Neuronal stem cell (in vitro differentiated cells): ENCODE results near the gene RASAL2.

Source experiments
- DNase-seq: peaks from one replicate; pipeline ENCODE4 v3.0.0-alpha.2; 2013; ENCODE audit warnings: low spot score
- H2AFZ ChIP-seq: one replicate; pipeline ENCODE4 v1.6.1; 2013; ENCODE audit warnings: mild to moderate bottlenecking, low read length, inconsistent platforms
- H2AK5ac ChIP-seq: 2 replicates; pipeline ENCODE4 v1.6.1; 2013; ENCODE audit warnings: low read depth, mild to moderate bottlenecking, inconsistent platforms, low read length, moderate library complexity, mixed read lengths
- H2BK120ac ChIP-seq: 2 replicates; pipeline ENCODE4 v1.6.1; 2013; ENCODE audit warnings: low read depth, mild to moderate bottlenecking, inconsistent platforms, low read length, moderate library complexity, mixed read lengths
- H2BK12ac ChIP-seq: one replicate; pipeline ENCODE4 v1.6.1; 2013; ENCODE audit warnings: low read length, inconsistent platforms
- H2BK15ac ChIP-seq: 2 replicates; pipeline ENCODE4 v1.6.1; 2013; ENCODE audit warnings: mild to moderate bottlenecking, low read length, inconsistent platforms, mixed read lengths
- H2BK5ac ChIP-seq: one replicate; pipeline ENCODE4 v1.6.1; 2013; ENCODE audit warnings: inconsistent platforms, mild to moderate bottlenecking, low read length, moderate library complexity
- H3K14ac ChIP-seq: one replicate; pipeline ENCODE4 v1.6.1; 2013; ENCODE audit warnings: low read length, inconsistent platforms
- H3K18ac ChIP-seq: 2 replicates; pipeline ENCODE4 v1.6.1; 2013; ENCODE audit warnings: low read length, inconsistent platforms
- H3K23ac ChIP-seq: 2 replicates; pipeline ENCODE4 v1.6.1; 2013; ENCODE audit warnings: low read depth, mild to moderate bottlenecking, mixed read lengths, low read length, inconsistent platforms; ENCODE audit not compliant: poor library complexity
- H3K27ac ChIP-seq: replicated peaks from 3 replicates; pipeline ENCODE4 v1.5.1; 2013; ENCODE audit warnings: low read length, inconsistent platforms
- H3K27me3 ChIP-seq, 3 experiments: 2 replicates each; pipeline ENCODE4 v1.6.1; 2013; ENCODE audit warnings: low read length in 3 of 3, mild to moderate bottlenecking in 2 of 3, inconsistent platforms in 1 of 3, low read depth in 1 of 3, mixed read lengths in 1 of 3, moderate library complexity in 1 of 3; ENCODE audit not compliant: control insufficient read depth in 3 of 3, insufficient read depth in 3 of 3
- H3K36me3 ChIP-seq, 2 donors: replicated peaks in 1 of 2; 2 replicates each; pipeline ENCODE4 v1.6.1; 2013; ENCODE audit warnings: low read length in 2 of 2; ENCODE audit not compliant: control insufficient read depth in 2 of 2, insufficient read depth in 2 of 2
- H3K4ac ChIP-seq: 2 replicates; pipeline ENCODE4 v1.6.1; 2013; ENCODE audit warnings: inconsistent platforms, mild to moderate bottlenecking, low read length, moderate library complexity
- H3K4me1 ChIP-seq, 2 donors: 1 replicate in 1 of 2; 2 replicates in 1 of 2; pipeline ENCODE4 v1.6.1; 2013; ENCODE audit warnings: low read length in 2 of 2, low read depth in 1 of 2; ENCODE audit not compliant: control insufficient read depth in 2 of 2, insufficient read depth in 1 of 2
- H3K4me2 ChIP-seq: one replicate; pipeline ENCODE4 v1.6.1; 2013; ENCODE audit warnings: mild to moderate bottlenecking, low read length, inconsistent platforms; ENCODE audit not compliant: insufficient read depth, poor library complexity, severe bottlenecking
- H3K4me3 ChIP-seq, 2 donors: 2 replicates each; pipeline ENCODE4 v1.5.1; 2013; ENCODE audit warnings: low read length in 2 of 2, mild to moderate bottlenecking in 2 of 2, inconsistent platforms in 1 of 2, moderate library complexity in 1 of 2
- H3K79me1 ChIP-seq: one replicate; pipeline ENCODE4 v1.6.1; 2013; ENCODE audit warnings: low read depth, mild to moderate bottlenecking, inconsistent platforms, low read length, moderate library complexity
- H3K9ac ChIP-seq: one replicate; pipeline ENCODE4 v1.6.1; 2013; ENCODE audit warnings: mild to moderate bottlenecking, low read depth, low read length, inconsistent platforms; ENCODE audit not compliant: poor library complexity
- H3K9me3 ChIP-seq, 2 donors: replicated peaks in 1 of 2; 2 replicates each; pipeline versions ENCODE3 to v1.6.1; 2013; ENCODE audit warnings: low read length in 2 of 2, mild to moderate bottlenecking in 2 of 2, inconsistent platforms in 1 of 2, low read depth in 1 of 2, mixed read lengths in 1 of 2, moderate library complexity in 1 of 2; ENCODE audit not compliant: control insufficient read depth in 2 of 2, insufficient read depth in 1 of 2
- H4K8ac ChIP-seq: one replicate; pipeline ENCODE4 v1.6.1; 2013; ENCODE audit warnings: low read depth, mild to moderate bottlenecking, inconsistent platforms, low read length, moderate library complexity
- H4K91ac ChIP-seq: one replicate; pipeline ENCODE4 v1.6.1; 2013; ENCODE audit warnings: low read length, low read depth, mild to moderate bottlenecking, inconsistent platforms; ENCODE audit not compliant: poor library complexity
- WGBS, 2 donors: extraction: QIAGEN DNeasy Blood & Tissue Kit; methylation state at CpG; one replicate each; pipeline ENCODE4 v1.1.7; 2013; ENCODE audit warnings: missing lambda C conversion rate in 2 of 2, mixed read lengths in 1 of 2; ENCODE audit not compliant: insufficient read length in 2 of 2, insufficient replicate concordance in 1 of 2; ENCODE audit errors: extremely low coverage in 2 of 2; 5-methylcytosine and 5-hydroxymethylcytosine counted together

Gene RASAL2

DNA sequence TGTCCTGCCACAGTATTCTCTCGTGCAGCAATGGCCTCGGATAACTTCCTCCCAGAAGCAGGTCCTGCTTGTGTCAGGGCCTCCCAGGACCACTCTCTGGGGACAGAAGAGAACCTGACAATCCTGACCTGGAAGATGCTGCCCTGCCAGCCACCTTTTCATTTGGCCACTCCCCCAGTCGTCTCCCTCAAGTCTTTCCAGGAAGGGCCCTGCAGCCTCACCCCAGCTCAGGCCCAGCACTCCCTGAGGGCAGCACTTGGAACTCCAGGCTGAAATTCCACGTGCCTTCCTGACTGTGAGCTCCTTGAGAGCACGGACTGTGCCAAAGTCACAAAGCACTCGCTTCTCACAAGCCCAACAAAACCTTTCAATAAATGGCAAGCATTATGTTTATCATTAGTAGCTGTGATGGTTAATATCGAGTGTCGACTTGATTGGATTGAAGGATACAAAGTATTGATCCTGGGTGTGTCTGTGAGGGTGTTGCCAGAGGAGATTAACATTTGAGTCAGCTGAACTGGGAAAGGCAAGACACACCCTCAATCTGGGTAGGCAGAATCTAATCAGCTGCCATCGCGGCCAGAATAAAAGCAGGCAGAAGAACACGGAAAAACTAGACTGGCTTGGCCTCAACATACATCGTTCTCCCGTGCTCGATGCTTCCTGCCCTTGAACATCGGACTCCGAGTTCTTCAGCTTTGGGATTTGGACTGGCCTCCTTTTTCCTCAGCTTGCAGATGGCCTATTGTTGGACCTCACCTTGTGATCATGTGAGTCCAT lies 405.2 kb downstream of the RASAL2 start:
- H4K91ac ChIP-seq, result no peak overlapping the region
- H3K9me3 ChIP-seq, result no peaks in the 10 kb centered on the region
- no peak overlapping the region for H3K18ac ChIP-seq
- no peak overlapping the region for H3K23ac ChIP-seq
- no peak overlapping the region for H3K4me3 ChIP-seq
- no peak overlapping the region for H3K4ac ChIP-seq
- no CpG with 5 or more reads among the region's 16 CpGs for WGBS, 2 donors
- H2BK12ac ChIP-seq, result no peak overlapping the region
- no peak overlapping the region for H2BK120ac ChIP-seq
- no peak overlapping the region for H2BK5ac ChIP-seq
- H2AFZ ChIP-seq, result peak overlapping the region; percentile 63
- no peaks in the 10 kb centered on the region for H3K79me1 ChIP-seq
- DNase-seq, result no peak
- H3K4me2 ChIP-seq, result no peak overlapping the region
- H2AK5ac ChIP-seq, result no peak overlapping the region
- H4K8ac ChIP-seq, result no peak overlapping the region
- H3K9ac ChIP-seq, result no peak overlapping the region
- H3K14ac ChIP-seq, result no peak overlapping the region
- H3K27me3 ChIP-seq, result no peaks in the 10 kb centered on the region
- no peak overlapping the region for H3K27ac ChIP-seq
- H3K36me3 ChIP-seq, result no peaks in the 10 kb centered on the region
- H3K4me1 ChIP-seq, result peaks cover 0 to 3% of the 10 kb centered on the region in 2 donors
- H2BK15ac ChIP-seq, result no peak overlapping the region

DNA sequence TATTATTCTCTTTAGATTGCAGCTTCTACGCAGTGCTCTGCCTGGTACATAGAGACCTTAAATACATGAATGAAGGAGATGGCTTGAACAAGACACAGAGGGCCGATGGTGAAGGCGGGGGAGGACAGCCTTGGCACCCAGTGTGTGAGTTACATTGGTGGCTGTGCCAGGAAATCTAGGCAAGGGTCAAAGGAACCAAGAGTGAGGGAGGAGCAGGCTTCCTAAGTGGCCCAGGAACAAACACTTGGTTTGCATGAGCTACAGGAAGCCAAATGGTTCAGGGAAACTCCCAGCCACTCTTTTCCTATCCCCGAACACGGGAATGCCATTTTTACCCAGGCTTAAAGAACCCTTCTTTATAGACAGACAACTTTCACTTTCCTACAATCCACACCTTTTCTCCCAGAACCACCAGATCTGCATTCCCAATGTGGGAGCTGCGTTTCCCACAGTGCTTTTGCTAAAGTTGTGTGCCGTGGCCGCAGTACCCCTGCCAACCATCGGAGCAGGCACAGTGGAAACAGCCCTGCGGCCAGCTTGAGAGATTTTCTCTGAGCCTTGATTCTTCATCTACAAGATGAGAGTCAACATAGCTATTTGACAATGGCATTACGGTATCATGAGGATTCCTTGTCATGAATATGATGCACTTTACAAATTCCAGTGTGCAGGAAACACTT lies 406.3 kb downstream of the RASAL2 start:
- Histone ChIP-seq H2AFZ (peak overlapping the region; percentile 35), H4K91ac (no peak overlapping the region), H3K23ac (no peak overlapping the region), H3K18ac (no peak overlapping the region), H3K27me3 (no peaks in the 10 kb centered on the region), H3K36me3 (no peaks in the 10 kb centered on the region), H3K4me2 (no peak overlapping the region), H3K9ac (no peak overlapping the region), H3K27ac (no peak overlapping the region), H3K4me3 (no peak overlapping the region), H3K9me3 (no peaks in the 10 kb centered on the region), H2BK15ac (no peak overlapping the region), H3K79me1 (no peaks in the 10 kb centered on the region), H3K14ac (no peak overlapping the region), H2AK5ac (no peak overlapping the region), H3K4me1 (peaks cover 0 to 3% of the 10 kb centered on the region in 2 donors), H2BK120ac (no peak overlapping the region), H4K8ac (no peak overlapping the region), H3K4ac (no peak overlapping the region), H2BK12ac (no peak overlapping the region), H2BK5ac (no peak overlapping the region)
- DNase-seq, result no peak
- no CpG with 5 or more reads among the region's 11 CpGs for WGBS, 2 donors

GRCh38 chr1:178500936-178501554 lies 407.1 kb downstream of the RASAL2 start:
- H3K9me3 ChIP-seq, result no peaks in the 10 kb centered on the region
- H3K18ac ChIP-seq, result no peak overlapping the region
- H4K8ac ChIP-seq, result no peak overlapping the region
- H3K23ac ChIP-seq, result peak overlapping the region; percentile 62
- H3K36me3 ChIP-seq, result no peaks in the 10 kb centered on the region
- no peak overlapping the region for H3K27ac ChIP-seq
- no peak overlapping the region for H2BK12ac ChIP-seq
- no peak overlapping the region for H2BK15ac ChIP-seq
- H3K9ac ChIP-seq, result no peak overlapping the region
- no peak overlapping the region for H2BK5ac ChIP-seq
- H3K4me1 ChIP-seq, result peaks cover 0 to 3% of the 10 kb centered on the region in 2 donors
- no peak for DNase-seq
- H2AK5ac ChIP-seq, result peak overlapping the region; percentile 65
- no peak overlapping the region for H2AFZ ChIP-seq
- H3K79me1 ChIP-seq, result no peaks in the 10 kb centered on the region
- no peak overlapping the region for H3K4me3 ChIP-seq
- no peak overlapping the region for H3K14ac ChIP-seq
- H3K4me2 ChIP-seq, result no peak overlapping the region
- no CpG with 5 or more reads among the region's 10 CpGs for WGBS, 2 donors
- no peak overlapping the region for H2BK120ac ChIP-seq
- H4K91ac ChIP-seq, result no peak overlapping the region
- H3K4ac ChIP-seq, result no peak overlapping the region
- no peaks in the 10 kb centered on the region for H3K27me3 ChIP-seq

DNA sequence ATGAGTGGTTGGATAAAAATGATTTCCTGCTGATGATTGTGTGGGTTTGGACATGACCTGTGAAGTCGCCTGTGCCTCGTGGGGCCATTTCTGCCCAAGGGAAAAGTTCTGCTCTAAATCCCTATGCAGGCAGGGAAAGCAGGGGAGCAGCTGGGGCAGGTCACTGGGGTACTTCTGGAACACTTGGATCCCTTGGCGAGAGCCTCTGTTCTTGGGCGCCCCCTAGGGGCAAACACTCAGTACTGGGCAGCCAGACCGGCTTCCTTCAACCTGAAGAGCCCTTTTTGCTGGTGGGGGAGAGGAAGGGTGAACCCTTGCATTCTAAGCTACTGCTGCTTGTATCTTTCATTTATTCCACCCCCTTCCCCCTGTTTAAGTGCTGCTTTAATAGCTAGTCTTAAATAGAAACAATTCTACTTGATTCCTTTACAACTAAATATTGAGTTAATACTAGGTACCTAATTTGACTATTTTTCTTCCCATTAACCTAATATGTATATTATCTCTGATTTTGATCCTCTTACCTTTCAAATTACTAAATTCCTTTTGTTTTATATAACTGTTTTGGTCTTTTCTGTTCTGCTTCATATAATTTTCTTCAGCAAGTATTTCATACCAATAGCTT lies 407.9 kb downstream of the RASAL2 start:
- no peak overlapping the region for H4K91ac ChIP-seq
- no peak overlapping the region for H2BK120ac ChIP-seq
- no peaks in the 10 kb centered on the region for H3K36me3 ChIP-seq
- WGBS, 2 donors, result no CpG with 5 or more reads among the region's 5 CpGs
- no peak overlapping the region for H3K18ac ChIP-seq
- H3K23ac ChIP-seq, result no peak overlapping the region
- no peaks in the 10 kb centered on the region for H3K27me3 ChIP-seq
- H3K14ac ChIP-seq, result no peak overlapping the region
- DNase-seq, result peak; percentile 66
- H3K9ac ChIP-seq, result no peak overlapping the region
- H2AFZ ChIP-seq, result no peak overlapping the region
- H4K8ac ChIP-seq, result no peak overlapping the region
- no peak overlapping the region for H2BK5ac ChIP-seq
- H2BK12ac ChIP-seq, result no peak overlapping the region
- H3K4ac ChIP-seq, result no peak overlapping the region
- no peaks in the 10 kb centered on the region for H3K79me1 ChIP-seq
- no peak overlapping the region for H3K4me3 ChIP-seq
- no peak overlapping the region for H2AK5ac ChIP-seq
- H3K4me1 ChIP-seq, result peaks cover 0 to 3% of the 10 kb centered on the region in 2 donors
- no peak overlapping the region for H2BK15ac ChIP-seq
- H3K4me2 ChIP-seq, result no peak overlapping the region
- no peak overlapping the region for H3K27ac ChIP-seq
- H3K9me3 ChIP-seq, result no peaks in the 10 kb centered on the region
